Measurements from ENCODE around the gene TRIP6.

DNA sequence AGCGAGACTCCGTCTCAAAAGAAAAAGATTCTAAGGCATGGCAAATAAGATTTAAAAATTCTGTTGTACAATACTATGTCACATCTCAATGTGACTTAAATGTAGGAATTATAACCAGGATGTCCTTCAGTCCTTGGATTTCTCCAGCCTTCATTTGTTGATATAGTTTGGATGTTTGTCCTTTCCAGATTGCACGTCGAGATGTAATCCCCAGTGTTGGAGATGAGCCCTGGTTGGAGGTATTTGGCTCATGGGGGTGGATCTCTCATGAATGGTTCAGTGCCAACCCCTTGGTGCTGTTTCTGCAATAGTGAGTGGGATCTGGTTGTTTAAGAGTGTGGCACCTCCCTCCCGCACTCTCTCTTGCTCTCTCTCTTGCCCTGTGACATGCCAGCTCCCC lies 41.3 kb downstream of the TRIP6 start:
- no peak for TF ChIP-seq REST (tag by site-specific recombination; IDR thresholded peaks at IDR 0.05)
- no peak for TF ChIP-seq SALL2 (tag by site-specific recombination; IDR thresholded peaks at IDR 0.05; ENCODE audit: borderline replicate concordance)
- no peak for TF ChIP-seq BCL11A (tag by site-specific recombination; IDR thresholded peaks at IDR 0.05; ENCODE audit: low read depth)
- TF ChIP-seq, protein P1, sequence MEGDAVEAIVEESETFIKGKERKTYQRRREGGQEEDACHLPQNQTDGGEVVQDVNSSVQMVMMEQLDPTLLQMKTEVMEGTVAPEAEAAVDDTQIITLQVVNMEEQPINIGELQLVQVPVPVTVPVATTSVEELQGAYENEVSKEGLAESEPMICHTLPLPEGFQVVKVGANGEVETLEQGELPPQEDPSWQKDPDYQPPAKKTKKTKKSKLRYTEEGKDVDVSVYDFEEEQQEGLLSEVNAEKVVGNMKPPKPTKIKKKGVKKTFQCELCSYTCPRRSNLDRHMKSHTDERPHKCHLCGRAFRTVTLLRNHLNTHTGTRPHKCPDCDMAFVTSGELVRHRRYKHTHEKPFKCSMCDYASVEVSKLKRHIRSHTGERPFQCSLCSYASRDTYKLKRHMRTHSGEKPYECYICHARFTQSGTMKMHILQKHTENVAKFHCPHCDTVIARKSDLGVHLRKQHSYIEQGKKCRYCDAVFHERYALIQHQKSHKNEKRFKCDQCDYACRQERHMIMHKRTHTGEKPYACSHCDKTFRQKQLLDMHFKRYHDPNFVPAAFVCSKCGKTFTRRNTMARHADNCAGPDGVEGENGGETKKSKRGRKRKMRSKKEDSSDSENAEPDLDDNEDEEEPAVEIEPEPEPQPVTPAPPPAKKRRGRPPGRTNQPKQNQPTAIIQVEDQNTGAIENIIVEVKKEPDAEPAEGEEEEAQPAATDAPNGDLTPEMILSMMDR (tag by site-specific recombination; IDR thresholded peaks at IDR 0.05) = no peak
- no peak for TF ChIP-seq ZNF362 (tag by site-specific recombination; IDR thresholded peaks at IDR 0.05)
- TF ChIP-seq ZNF354C (tag by site-specific recombination; IDR thresholded peaks at IDR 0.05; ENCODE audit: borderline replicate concordance, low read depth) = no peak
